IPS DF 19.7 (cell line): ENCODE results near the gene MS4A6E.
"Not testable (repeated sequence)": the region's sequence is repeated elsewhere in the genome, so short reads cannot be mapped to it uniquely, and the experiment has no call there.

Experiments
- DNase-seq: peaks from one replicate; pipeline ENCODE4 v3.0.0-alpha.2; 2013; ENCODE audit warnings: low read depth, low spot score

MS4A6E gene

DNA sequence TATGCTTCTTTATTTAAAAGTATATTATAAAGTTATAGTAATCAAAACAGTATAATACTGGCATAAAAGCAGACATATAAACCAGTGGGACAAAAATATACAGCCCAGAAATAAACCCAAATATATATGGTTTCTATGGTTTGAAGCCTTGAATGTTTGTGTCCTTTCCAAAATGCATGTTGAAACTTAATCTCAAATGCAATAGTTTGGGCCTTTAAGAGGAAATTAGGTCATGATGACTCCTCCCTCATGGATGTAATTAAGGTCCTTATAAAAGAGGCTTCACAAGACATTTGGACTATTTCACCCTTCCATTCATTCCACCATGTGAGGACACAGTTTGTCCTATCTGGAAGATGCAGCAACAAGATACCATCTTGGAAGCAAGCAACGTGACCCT lies at the start of gene MS4A6E:
TSS of gene MS4A6E (plus strand) at position 301 of the 400 bp plus-strand sequence. CDS start 7,641 bp downstream, outside the sequence.
- DNase-seq, result no peak

GRCh38 chr11:60280412-60280811 lies 46.6 kb upstream of the MS4A6E start, which contains the start of gene MS4A4A:
Gene MS4A4A (plus strand): TSS chr11:60280666. CDS start chr11:60280676, 10 bp downstream.
- no peak for DNase-seq

DNA sequence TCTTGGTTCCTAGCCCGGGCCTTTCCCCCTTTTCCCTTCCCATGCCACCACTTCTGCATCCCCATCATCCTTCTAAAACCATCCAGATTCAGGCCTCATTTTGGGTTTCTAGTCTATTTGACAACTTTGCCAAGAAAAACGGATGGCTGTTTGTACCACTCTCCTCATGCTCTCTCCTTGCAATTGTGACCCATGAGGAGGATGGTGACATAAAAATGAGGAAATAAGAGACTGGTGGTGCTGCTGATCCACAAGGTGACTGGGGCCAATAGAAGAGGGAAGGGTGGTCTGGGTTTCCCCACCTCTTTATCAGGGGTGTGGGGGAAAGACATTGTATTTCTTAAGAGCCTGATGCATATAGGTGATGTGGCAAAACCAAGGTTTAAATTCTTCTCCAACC lies 45.6 kb upstream of the MS4A6E start:
- no peak for DNase-seq

DNA sequence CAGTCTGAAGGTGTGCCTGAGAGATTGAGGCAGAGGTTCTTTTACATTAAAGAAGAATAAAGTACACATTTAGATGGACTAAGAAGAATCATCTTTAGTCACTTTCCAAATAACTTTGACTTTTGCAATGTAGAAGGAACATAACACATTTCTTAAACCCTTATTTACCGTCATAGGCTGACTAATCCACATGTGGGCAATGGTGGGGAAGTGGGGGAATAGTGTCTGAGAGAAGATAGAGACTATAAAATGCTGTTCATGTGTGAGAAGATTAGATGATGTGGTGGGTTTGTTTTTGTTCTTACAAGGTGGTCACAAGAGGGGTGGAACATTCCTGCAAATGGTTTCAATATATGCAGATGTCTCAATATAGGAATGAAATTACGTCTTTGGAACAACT lies 44.8 kb upstream of the MS4A6E start:
- DNase-seq, result no peak

DNA sequence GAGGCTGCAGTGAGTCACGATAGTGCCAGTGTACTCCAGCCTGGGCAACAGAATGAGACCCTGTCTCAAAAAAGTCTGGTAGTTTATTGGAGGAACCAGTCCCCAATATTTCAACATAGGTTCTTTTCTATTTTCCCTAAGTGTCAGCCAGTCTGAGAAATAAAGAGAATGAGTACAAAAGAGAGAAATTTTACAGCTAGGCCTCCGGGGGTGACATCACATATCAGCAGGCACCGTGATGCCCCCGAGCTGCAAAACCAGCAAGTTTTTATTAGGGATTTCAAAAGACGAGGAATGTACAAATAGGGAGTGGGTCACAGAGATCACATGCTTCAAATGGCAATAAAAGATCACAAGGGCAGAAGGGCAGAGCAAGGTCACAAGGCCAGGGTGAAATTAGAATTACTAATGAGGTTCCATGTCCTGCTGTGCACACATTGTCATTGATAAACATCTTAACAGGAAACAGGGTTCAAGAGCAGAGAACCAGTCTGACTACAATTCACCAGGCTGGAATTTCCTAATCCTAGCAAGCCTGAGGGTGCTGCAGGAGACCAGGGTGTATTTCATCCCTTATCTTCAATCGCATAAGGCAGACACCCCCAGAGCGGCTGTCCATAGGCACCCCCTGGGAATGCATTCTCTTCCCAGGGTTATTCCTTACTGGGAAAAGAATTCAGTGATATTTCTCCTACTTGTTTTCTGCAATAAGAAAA lies 41.5 kb upstream of the MS4A6E start:
- DNase-seq, result peak; percentile 54

- DNase-seq, result no peak
Observed at GRCh38 chr11:60288531-60288930, 38.5 kb upstream of the MS4A6E start.

DNA sequence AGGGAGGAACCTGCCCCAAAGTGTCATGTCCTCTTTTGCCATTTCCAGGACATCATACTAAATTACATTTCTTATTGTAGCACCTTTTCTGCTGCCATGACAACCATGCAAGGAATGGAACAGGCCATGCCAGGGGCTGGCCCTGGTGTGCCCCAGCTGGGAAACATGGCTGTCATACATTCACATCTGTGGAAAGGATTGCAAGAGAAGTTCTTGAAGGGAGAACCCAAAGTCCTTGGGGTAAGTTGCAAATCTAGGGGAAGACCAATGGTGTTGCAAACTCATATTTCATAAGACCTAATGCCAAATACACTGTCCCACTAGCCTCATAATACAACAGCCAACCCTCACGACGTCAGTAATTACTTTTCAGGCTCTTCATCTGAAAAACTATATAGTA lies 34.9 kb upstream of the MS4A6E start:
- DNase-seq, result no peak

DNA sequence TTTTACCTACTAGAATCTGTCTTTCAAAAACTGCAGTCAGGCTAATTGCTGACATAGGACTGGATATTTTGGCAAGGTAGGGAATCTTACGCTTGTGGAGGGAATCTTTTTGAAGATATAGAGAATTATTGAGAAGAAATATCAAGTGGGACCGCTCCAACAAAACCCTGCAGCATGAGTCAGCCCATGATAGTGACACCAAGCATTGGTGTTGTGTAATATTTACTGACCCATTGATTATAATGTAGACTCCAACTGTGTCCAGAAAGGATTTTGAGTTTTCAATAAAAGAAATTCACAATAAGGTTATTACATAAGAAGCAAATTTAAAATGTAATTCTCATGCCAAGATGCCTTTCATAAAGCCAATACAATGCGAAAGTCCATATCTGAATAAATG lies 25.9 kb upstream of the MS4A6E start:
- DNase-seq, result no peak

GRCh38 chr11:60301884-60302283 lies 25.2 kb upstream of the MS4A6E start:
- DNase-seq, result not testable (repeated sequence)

GRCh38 chr11:60303661-60304060 lies 23.4 kb upstream of the MS4A6E start:
- DNase-seq, result no peak

GRCh38 chr11:60305906-60306619 lies 21.0 kb upstream of the MS4A6E start:
- no peak for DNase-seq

GRCh38 chr11:60307507-60308195 lies 19.4 kb upstream of the MS4A6E start:
- no peak for DNase-seq

DNA sequence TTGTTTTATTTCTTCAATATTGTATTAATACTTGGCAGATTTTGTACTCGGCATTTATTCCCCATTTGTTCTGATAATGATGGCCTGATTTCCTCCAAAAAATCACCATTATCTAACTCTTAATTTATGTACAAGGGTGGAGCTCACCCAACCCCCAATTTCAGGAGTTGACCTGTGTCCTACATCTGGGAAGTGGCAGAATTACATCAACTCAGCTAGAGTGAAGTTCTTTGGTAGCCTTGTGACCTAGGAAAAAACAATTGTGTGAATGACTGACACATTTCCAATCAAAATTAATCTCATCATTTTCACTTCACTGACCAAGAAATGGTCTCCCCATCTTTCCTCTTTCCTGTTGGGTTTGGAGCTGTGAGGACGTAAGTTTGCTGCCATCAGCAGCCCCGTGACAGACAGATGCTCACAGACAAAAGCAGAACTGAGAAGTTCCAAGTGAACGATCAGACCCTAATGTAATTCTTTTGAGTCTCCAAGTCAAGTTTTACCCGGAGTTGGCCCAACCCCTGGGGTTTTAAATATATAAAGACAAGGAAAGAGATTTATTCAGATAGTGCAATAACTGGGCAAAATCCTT lies 16.6 kb upstream of the MS4A6E start:
- DNase-seq, result no peak

DNA sequence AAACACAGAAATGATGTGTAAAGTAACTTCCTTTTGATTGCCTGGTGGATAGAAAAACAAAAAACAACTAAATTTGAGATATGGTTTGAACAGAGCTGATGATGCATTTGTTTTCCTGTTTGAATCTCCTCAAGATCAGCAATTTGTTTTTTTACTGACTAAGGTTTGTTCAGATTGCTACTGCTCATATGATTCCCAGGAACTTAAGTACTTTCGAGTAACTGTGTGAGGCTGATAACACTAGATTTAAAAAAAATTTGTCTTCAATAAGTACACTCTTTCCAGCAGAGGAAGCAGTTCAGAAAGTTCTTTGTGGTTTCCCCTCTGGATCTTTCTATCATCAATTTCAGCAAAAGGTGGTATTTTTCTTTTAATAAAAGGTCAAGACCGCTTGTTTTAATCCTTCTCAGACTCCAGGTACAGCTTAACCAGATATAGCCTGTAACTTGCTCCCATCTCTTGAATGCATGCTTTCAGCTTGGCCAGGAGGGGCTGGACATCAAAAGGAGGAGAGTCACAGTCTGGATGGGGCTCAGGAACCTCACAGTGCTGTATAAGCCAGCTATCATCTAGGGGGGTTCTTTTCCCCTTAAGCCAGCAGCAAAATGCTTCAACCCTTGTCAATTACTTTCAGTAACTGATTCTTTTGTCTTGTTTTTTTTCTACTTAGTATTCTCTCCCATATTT lies 12.3 kb upstream of the MS4A6E start:
- no peak for DNase-seq

- DNase-seq, result no peak
Observed at GRCh38 chr11:60315871-60316270, 11.2 kb upstream of the MS4A6E start.

- DNase-seq, result no peak
Observed at GRCh38 chr11:60316317-60316716, 10.7 kb upstream of the MS4A6E start.

GRCh38 chr11:60318726-60319125 lies 8.3 kb upstream of the MS4A6E start:
- no peak for DNase-seq

GRCh38 chr11:60321051-60321450 lies 6.0 kb upstream of the MS4A6E start:
- DNase-seq, result no peak

DNA sequence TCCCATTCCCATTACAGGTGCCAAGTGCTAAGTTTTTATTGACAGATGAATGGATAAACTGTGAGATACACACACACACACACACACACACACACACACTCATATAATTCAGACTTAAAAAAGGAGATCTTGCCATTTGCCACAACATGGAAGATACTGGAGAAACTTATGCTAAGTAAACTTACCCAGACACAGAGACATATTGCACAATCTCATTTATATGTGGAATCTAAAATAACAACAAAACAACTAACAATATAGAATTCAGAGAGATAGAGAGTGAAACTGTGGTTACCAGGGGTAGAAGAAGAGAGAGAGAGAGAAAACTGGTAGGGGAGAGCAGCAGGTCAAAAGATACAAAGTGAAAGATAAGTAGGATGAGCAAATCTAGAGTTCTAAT lies 1.4 kb downstream of the MS4A6E start:
- no peak for DNase-seq

- DNase-seq, result no peak
Observed at GRCh38 chr11:60332846-60333245, 5.8 kb downstream of the MS4A6E start.

GRCh38 chr11:60334005-60334620 lies 7.1 kb downstream of the MS4A6E start:
- peak; percentile 52 for DNase-seq
